GF-D8 (cell line): Measurements from ENCODE around the gene PPTC7.
"Not testable (repeated sequence)": the region's sequence is repeated elsewhere in the genome, so short reads cannot be mapped to it uniquely, and the experiment has no call there.

ENCODE experiments used
- DNase-seq: peaks from one replicate; lab custom pipeline; 2025; lab: John Stamatoyannopoulos, UW

The PPTC7 gene

DNA sequence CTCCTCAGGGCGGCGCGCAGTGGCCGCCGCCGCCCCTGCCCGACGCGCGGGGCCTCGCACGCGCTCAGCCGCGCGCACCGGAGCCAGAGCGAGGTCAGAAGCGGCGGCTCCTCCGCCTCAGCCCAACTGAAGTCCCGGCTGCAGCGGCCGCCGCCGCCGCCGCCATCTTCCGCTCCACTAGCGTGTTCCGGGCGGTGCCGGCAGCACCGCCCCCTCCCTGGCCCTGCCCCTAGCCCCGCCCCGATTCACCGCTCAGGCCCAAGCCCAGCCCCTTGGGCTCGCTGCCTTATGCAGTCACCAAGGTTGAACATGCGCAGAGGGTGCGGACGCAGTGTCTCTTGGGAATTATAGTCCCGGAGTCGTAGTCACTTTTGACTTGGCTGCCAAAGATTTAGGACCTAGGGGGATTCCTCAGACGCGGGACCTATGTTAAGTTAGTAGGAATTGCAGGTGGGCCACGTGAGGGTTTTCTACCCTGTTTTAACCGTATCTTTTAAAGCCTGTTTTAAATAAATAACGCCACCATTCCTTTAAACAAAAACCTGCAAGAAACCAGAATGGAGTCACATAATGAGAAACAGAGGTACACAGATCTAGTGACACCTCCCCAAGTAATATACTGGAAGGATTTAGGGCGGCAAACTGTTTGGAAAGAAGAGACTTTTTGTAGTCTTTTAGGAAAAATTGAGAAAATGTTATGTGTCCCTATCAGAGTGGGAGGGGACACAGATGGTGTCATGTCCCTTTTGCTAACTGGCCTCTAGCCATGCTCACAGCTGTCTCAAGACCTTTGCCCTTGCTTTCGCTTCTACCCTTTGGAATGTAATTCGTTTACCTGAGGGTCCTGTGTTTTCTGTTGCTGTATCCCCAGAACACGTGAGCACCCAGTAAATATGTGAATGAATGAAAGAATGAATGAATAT is at the start of gene PPTC7:
TSS of gene PPTC7 (minus strand) at position 182 of the 923 bp plus-strand sequence. CDS start 287 bp downstream, outside the sequence.
- peak; percentile 87 for DNase-seq

DNA sequence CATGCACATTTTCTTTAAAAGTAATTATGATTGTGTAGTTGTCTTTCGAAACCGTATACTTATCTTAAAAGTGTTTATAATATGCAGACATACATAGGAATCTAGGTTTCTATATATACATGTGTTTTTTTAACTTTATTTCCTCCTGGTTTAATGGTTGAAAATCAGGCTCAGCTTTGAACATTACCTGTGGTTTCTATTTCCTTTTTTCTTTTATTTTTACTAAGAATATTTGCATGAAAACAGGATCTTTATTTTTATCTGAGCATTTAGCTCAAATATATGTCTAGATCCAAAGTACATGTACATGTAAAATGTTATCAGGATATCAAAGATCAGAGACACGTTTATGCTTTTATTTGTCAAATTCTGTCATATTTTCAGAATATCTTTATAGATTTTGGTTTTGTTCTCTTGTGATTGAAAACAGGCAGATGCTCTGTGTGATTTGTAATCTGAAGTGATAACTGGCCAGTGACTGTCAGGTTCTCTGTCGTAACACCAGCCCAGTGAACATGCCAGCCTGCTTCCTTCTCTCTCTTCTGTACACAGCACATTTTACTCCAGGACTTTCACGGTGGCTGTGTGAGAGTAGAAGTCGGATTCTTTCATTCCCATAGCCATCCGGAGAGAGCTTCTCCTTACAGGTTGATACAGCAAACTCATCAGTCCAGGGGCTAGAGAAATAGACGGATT is 44.5 kb upstream of the PPTC7 start:
- DNase-seq: no peak

GRCh38 chr12:110622582-110622981 is 39.5 kb upstream of the PPTC7 start:
- no peak for DNase-seq

DNA sequence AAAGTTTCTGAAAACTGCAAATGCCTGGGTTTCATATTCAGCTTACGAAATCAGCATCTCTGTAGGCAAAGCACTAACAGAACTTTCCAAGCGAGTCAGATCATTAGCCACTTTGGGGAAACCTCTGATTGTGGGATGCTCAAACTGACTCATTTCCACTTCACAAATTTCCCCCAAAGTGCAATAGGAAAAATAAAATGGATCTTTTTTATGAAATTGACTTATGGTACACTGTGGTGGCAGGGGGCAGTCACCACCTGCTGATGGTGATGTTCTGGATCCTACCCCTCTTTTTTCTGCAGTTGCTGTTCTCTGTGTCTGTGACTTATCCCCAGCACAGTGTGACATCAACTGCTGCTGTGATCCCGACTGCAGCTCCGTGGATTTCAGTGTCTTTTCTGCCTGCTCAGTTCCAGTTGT is 36.4 kb upstream of the PPTC7 start:
- DNase-seq: no peak

- no peak for DNase-seq
Measured at GRCh38 chr12:110616471-110617115, 33.5 kb upstream of the PPTC7 start.

- no peak for DNase-seq
Measured at GRCh38 chr12:110615171-110615570, 32.1 kb upstream of the PPTC7 start.

DNA sequence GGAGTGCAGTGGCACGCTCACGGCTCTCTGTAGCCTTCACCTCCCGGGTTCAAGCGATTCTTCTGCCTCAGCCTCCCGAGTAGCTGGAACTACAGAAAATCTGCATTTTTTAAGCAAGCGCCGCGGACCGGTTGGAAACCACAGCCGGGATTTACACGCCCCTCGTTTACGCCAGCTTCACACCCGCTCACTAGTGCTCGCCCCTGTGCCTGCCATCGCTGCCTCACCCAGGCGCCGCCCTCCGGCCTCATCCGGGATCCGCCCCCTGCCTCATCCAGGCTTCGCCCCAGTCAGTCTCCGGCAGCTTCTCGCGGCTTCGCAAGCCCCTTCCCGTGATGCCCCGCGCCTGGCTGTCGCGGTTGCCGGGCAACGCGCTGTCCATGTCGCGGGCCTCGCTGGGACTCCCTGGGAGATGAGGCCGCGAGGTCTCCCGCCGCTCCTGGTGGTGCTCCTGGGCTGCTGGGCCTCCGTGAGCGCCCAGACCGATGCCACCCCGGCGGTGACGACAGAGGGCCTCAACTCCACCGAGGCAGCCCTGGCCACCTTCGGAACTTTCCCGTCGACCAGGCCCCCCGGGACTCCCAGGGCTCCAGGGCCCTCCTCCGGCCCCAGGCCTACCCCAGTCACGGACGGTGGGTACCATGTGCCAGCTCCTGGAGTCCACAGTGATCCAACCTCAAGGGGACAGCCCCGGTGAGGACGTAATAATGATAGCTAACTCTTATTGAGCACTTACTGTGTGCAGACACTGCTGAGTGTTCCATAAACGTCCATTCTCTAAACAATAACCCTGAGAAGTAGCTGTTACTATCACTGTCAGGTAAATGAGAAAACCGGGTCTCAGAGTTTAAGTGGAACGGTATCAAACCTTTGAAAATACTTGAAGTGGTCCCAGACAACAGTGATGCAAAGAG is 30.9 kb upstream of the PPTC7 start, which contains the start of gene TCTN1:
TSS of gene TCTN1 (plus strand) at position 359 of the 914 bp plus-strand sequence. CDS start at position 413, 54 bp downstream.
- DNase-seq: peak; percentile 80

DNA sequence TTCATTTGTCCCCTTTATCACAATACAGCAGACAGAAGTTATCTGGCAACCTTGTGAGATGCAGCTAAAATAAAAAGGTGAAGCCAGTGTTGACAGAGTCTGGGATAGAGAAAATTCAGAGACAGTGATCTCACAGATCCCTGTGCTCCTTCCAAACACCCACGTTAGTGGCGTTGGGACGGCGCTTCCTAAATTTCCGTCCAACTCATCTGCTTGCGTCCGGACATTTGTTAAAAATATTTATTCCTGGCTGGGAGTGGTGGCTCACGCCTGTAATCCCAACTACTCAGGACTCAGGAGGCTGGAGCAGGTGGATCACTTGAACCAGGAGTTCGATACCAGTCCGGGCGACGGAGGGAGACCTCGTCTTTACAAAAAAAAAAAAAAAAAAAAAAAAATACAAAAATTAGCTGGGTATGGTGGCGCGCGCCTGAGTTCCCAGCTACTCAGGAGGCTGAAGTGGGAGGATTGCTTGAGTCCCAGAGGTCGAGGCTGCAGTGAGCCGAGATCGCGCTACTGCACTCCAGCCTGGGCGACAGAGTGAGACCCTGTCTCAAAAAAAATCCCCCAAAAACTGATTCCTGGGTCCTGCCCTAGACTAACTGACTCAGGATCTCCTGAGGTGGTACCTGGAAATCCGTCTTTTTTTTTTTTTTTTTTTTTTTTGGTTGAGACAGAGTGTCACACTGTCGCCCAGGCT is 30.1 kb upstream of the PPTC7 start:
- no peak for DNase-seq

DNA sequence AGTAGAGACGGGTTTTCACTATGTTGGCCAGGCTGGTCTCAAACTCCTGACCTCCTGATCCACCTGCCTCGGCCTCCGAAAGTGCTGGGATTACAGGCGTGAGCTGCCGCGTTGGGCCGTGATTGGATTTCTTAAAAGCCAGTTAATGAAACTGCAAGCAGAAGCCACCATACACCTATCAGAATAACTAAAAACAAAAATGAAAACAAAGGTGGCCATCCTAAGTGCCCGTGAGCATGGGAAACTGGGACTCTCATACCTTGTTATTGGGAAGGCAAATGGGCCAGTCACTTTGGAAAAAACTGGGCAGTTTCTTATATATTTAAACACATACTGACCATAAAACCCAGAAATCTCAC is 23.1 kb upstream of the PPTC7 start:
- DNase-seq: no peak

DNA sequence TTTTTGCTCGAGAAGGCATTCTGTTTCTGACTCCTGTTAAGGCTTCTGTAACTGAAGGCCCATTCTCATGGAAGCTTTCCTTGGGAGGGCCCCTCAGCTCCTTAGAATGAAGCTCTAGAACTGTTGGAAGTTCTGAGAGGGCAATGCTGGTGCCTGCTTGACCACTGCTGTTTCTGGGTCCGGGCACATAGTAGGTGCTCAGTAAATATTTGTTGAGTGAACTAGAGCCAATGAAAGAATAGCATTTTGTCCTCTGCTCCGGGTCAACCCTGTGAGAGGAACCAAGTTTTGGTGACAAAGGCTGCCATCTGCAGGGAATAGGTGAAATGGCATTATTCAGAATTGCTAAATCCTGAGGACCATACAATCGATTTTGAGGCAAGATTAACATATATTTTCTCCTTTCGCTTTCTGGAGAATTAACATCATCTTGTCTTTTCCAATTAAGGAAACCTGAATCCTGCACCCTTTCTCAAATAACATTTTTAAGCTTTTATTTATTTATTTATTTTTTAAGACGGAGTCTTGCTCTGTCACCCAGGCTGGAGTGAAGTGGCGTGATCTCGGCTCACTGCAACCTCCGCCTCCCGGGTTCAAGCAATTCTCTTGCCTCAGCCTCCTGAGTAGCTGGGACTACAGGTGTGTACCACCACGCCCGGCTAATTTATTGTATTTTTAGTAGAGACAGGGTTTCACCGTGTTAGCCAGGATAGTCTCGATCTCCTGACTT is 19.1 kb upstream of the PPTC7 start:
- DNase-seq: peak; percentile 29

- DNase-seq: peak; percentile 67
Measured at GRCh38 chr12:110600254-110600653, 17.1 kb upstream of the PPTC7 start.

DNA sequence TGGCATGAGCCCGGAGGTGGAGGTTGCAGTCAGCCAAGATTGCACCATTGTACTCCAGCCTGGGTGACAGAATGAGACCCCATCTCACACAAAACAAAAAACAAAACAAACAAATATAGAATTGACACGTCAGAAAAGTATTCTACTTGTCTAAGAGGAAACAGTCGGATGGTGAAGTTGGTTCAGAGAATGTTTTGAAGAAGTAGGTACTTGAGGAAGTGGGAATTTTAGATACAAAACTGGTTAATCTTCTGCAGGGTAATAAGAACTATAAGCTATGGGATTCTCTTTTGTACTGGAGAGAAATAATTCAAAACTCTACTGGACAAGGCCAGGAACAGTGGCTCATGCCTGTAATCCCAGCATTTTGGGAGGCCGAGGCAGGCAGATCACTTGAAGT is 16.2 kb upstream of the PPTC7 start:
- no peak for DNase-seq

GRCh38 chr12:110597885-110598284 is 14.8 kb upstream of the PPTC7 start:
- no peak for DNase-seq

DNA sequence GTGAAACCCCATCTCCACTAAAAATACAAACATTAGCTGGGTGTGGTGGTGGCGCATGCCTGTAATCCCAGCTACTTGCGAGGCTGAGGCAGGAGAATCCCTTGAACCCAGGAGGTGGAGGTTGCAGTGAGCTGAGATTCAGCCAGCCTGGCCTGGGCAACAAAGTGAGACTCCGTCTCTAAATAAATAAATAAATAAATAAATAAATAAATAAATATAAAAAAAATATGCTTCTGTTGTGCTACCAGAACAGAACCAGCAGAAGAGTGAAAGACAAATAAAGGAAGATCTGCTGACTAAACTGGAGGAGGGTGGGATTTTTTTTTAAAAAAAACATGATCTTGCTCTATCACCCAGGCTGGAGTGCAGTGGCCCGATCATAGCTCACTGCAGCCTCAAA is 9.8 kb upstream of the PPTC7 start:
- DNase-seq: not testable (repeated sequence)

DNA sequence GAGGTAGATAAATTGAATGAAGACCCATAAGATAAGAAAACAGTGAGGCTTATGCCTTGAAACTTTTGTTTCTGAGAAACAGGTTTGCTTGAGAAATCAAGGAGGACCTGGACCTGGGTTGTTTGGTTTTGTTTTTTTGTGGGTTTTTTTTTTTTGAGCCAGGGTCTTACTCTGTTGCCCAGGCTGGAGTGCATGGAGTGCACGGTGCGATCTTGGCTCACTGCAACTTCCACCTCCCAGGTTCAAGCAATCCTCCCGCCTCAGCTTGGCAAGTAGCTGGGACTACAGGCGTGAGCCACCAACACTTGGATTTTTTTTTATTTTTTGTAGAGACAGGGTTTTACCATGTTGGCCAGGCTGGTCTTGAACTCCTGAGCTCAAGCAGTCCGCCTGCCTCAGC is 9.0 kb upstream of the PPTC7 start:
- DNase-seq: no peak

GRCh38 chr12:110591451-110592051 is 8.4 kb upstream of the PPTC7 start:
- DNase-seq: no peak

DNA sequence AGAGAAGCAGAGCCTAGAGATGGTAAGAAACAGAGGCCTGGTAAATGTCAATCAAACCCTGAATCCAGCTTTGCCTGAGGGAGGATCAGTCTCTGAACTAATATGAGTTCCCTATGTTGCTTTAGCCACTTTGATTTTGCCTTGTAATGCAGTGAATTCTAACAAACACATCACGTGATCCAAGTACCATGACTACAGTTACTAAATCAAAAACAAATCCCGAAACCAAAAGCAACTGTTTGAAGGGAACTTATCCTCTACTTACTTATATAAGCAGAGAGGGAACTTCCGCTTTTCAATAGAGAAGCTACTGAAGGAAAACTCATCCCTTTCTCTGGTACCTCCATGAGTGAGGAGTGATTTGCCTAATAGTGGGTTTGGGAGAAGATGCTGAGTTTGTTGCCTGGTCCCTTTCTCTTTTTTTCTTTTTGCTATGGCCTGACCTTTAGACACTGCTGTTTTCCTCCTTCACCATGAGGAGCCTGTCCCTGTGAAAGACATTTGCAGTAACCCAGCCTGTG is 7.7 kb upstream of the PPTC7 start:
- peak; percentile 66 for DNase-seq

DNA sequence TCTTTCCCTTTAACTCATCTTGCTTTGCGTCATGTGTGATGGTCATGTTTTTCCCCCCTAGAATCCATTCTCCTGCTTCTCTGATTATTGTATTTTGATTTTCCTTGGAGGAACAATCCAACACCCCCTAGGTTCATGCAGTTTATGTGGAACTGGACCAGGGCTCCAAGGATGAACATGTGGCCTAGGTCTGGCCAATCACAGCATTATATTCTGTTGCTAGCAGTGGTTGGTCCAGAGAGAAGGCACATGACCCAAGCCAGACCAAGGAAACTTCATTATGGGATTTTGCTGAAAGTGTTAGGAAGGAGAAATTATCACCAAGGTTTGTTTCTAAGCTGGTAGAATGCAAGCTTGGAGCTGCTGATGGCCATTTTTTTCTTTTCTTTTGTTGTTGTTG is 6.9 kb upstream of the PPTC7 start:
- DNase-seq: no peak

- DNase-seq: not testable (repeated sequence)
Measured at GRCh38 chr12:110587102-110587501, 4.0 kb upstream of the PPTC7 start.
